ENCODE data around the gene FMNL1. TPM values are rescaled to one million over a fixed set of nuclear protein-coding genes. Genes with fewer than 3 reads are reported as not detected.
"Not testable (repeated sequence)": the region's sequence is repeated elsewhere in the genome, so short reads cannot be mapped to it uniquely, and the experiment has no call there.

The FMNL1 gene
- total RNA-seq, 1 donor, result 202 TPM

GRCh38 chr17:45201880-45202279 lies 19.8 kb upstream of the FMNL1 start:
- H3K4me3 ChIP-seq (ENCODE audit: low read length); H3K9me3 ChIP-seq (ENCODE audit: low read depth, low read length); H3K27me3 ChIP-seq (ENCODE audit: insufficient read depth, low read length): not testable (repeated sequence)
- peaks cover 46% of the 10 kb centered on the region for H3K4me1 ChIP-seq (ENCODE audit: insufficient read depth, low read length)

GRCh38 chr17:45218895-45219661 lies 2.6 kb upstream of the FMNL1 start:
- no peak overlapping the region for H3K4me3 ChIP-seq (ENCODE audit: low read length)
- H3K9me3 ChIP-seq (ENCODE audit: low read depth, low read length), result no peaks in the 10 kb centered on the region
- peaks cover 31% of the 10 kb centered on the region for H3K4me1 ChIP-seq (ENCODE audit: insufficient read depth, low read length)
- H3K27me3 ChIP-seq (ENCODE audit: insufficient read depth, low read length), result no peaks in the 10 kb centered on the region

- peak overlapping the region; percentile 96 for H3K4me3 ChIP-seq (ENCODE audit: low read length)
- H3K27me3 ChIP-seq (ENCODE audit: insufficient read depth, low read length), result no peaks in the 10 kb centered on the region
- no peaks in the 10 kb centered on the region for H3K9me3 ChIP-seq (ENCODE audit: low read depth, low read length)
- peaks cover 41% of the 10 kb centered on the region for H3K4me1 ChIP-seq (ENCODE audit: insufficient read depth, low read length)
Measured at GRCh38 chr17:45220079-45220478, 1.6 kb upstream of the FMNL1 start.

GRCh38 chr17:45222014-45222288 lies 266 bp downstream of the FMNL1 start:
- Histone ChIP-seq H3K27me3 (ENCODE audit: insufficient read depth, low read length) (no peaks in the 10 kb centered on the region), H3K4me1 (ENCODE audit: insufficient read depth, low read length) (peaks cover 58% of the 10 kb centered on the region), H3K9me3 (ENCODE audit: low read depth, low read length) (no peaks in the 10 kb centered on the region), H3K4me3 (ENCODE audit: low read length) (peak overlapping the region; percentile 96)

GRCh38 chr17:45222289-45222995 lies 757 bp downstream of the FMNL1 start:
- Histone ChIP-seq H3K9me3 (ENCODE audit: low read depth, low read length) (no peaks in the 10 kb centered on the region), H3K4me3 (ENCODE audit: low read length) (peak overlapping the region; percentile 96), H3K4me1 (ENCODE audit: insufficient read depth, low read length) (peaks cover 63% of the 10 kb centered on the region), H3K27me3 (ENCODE audit: insufficient read depth, low read length) (no peaks in the 10 kb centered on the region)

GRCh38 chr17:45222996-45223538 lies 1.4 kb downstream of the FMNL1 start:
- Histone ChIP-seq H3K4me3 (ENCODE audit: low read length) (peak overlapping the region; percentile 96), H3K4me1 (ENCODE audit: insufficient read depth, low read length) (peaks cover 69% of the 10 kb centered on the region)

GRCh38 chr17:45223539-45224528 lies 2.1 kb downstream of the FMNL1 start:
- peaks cover 74% of the 10 kb centered on the region for H3K4me1 ChIP-seq (ENCODE audit: insufficient read depth, low read length)
- peak overlapping the region; percentile 96 for H3K4me3 ChIP-seq (ENCODE audit: low read length)

More at GRCh38 chr17:45222996-45223538, 1.4 kb downstream of the FMNL1 start:
- no peaks in the 10 kb centered on the region for H3K9me3 ChIP-seq (ENCODE audit: low read depth, low read length)
- no peaks in the 10 kb centered on the region for H3K27me3 ChIP-seq (ENCODE audit: insufficient read depth, low read length)

GRCh38 chr17:45224671-45225050 lies 3.0 kb downstream of the FMNL1 start:
- no peaks in the 10 kb centered on the region for H3K27me3 ChIP-seq (ENCODE audit: insufficient read depth, low read length)
- H3K4me1 ChIP-seq (ENCODE audit: insufficient read depth, low read length), result peaks cover 74% of the 10 kb centered on the region
- H3K4me3 ChIP-seq (ENCODE audit: low read length), result peak overlapping the region; percentile 96

More at GRCh38 chr17:45223539-45224528, 2.1 kb downstream of the FMNL1 start:
- Histone ChIP-seq H3K27me3 (ENCODE audit: insufficient read depth, low read length) (no peaks in the 10 kb centered on the region), H3K9me3 (ENCODE audit: low read depth, low read length) (no peaks in the 10 kb centered on the region)

GRCh38 chr17:45225051-45225700 lies 3.5 kb downstream of the FMNL1 start:
- H3K27me3 ChIP-seq (ENCODE audit: insufficient read depth, low read length), result no peaks in the 10 kb centered on the region
- no peaks in the 10 kb centered on the region for H3K9me3 ChIP-seq (ENCODE audit: low read depth, low read length)
- peaks cover 74% of the 10 kb centered on the region for H3K4me1 ChIP-seq (ENCODE audit: insufficient read depth, low read length)

More at GRCh38 chr17:45224671-45225050, 3.0 kb downstream of the FMNL1 start:
- H3K9me3 ChIP-seq (ENCODE audit: low read depth, low read length), result no peaks in the 10 kb centered on the region

GRCh38 chr17:45225964-45226530 lies 4.4 kb downstream of the FMNL1 start:
- H3K9me3 ChIP-seq (ENCODE audit: low read depth, low read length), result no peaks in the 10 kb centered on the region
- no peaks in the 10 kb centered on the region for H3K27me3 ChIP-seq (ENCODE audit: insufficient read depth, low read length)
- peak overlapping the region; percentile 96 for H3K4me3 ChIP-seq (ENCODE audit: low read length)
- peaks cover 74% of the 10 kb centered on the region for H3K4me1 ChIP-seq (ENCODE audit: insufficient read depth, low read length)

More at GRCh38 chr17:45225051-45225700, 3.5 kb downstream of the FMNL1 start:
- H3K4me3 ChIP-seq (ENCODE audit: low read length), result peak overlapping the region; percentile 96

- Histone ChIP-seq H3K9me3 (ENCODE audit: low read depth, low read length) (no peaks in the 10 kb centered on the region), H3K4me3 (ENCODE audit: low read length) (peak overlapping the region; percentile 40), H3K27me3 (ENCODE audit: insufficient read depth, low read length) (no peaks in the 10 kb centered on the region), H3K4me1 (ENCODE audit: insufficient read depth, low read length) (peaks cover 77% of the 10 kb centered on the region)
Measured at GRCh38 chr17:45226576-45226975, 4.9 kb downstream of the FMNL1 start.

GRCh38 chr17:45227101-45227925 lies 5.6 kb downstream of the FMNL1 start:
- Histone ChIP-seq H3K9me3 (ENCODE audit: low read depth, low read length) (no peaks in the 10 kb centered on the region), H3K4me1 (ENCODE audit: insufficient read depth, low read length) (peaks cover 84% of the 10 kb centered on the region), H3K27me3 (ENCODE audit: insufficient read depth, low read length) (no peaks in the 10 kb centered on the region), H3K4me3 (ENCODE audit: low read length) (peak overlapping the region; percentile 40)

Data from mononuclear cell (primary cell).